ENCODE measurements around the gene TMEM80. TPM values are rescaled to one million over a fixed set of nuclear protein-coding genes. Genes with fewer than 3 reads are reported as not detected.

The TMEM80 gene
- total RNA-seq, 1 experiment from 2014 or later, result 29.9 TPM

DNA sequence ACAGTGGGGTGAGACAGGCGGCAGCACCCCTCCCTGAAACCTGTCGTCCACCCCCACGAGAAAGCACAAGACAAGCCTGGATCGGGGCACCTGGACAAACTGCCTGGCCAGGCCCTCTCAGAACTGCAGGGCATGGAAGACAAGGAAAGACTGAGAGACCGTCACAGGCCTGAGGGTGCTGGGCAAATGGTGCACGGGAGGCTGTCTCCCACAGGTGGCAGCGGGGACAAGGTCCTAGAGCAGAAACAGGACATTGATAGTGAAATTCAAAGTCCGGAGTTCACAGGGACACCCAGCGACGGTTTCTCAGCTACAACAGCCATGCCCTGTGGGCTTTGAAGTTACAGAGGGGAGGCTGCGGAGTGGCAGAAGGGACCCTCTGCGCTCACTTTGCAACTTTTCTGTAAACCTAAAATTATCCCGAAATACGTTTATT, 37.9 kb upstream of the TMEM80 start:
- Mint-ChIP-seq H3K36me3 (ENCODE audit: insufficient read depth, unreplicated experiment) (peaks cover 52% of the 10 kb centered on the region), H3K27ac (ENCODE audit: unreplicated experiment) (no peak overlapping the region), H3K4me1 (ENCODE audit: low read depth, unreplicated experiment) (peaks cover 13% of the 10 kb centered on the region), H3K9me3 (ENCODE audit: low read depth, unreplicated experiment) (no peaks in the 10 kb centered on the region), H3K4me3 (ENCODE audit: low read depth, unreplicated experiment) (no peak overlapping the region), H3K27me3 (ENCODE audit: unreplicated experiment) (no peaks in the 10 kb centered on the region)
- TF ChIP-seq, protein P1, sequence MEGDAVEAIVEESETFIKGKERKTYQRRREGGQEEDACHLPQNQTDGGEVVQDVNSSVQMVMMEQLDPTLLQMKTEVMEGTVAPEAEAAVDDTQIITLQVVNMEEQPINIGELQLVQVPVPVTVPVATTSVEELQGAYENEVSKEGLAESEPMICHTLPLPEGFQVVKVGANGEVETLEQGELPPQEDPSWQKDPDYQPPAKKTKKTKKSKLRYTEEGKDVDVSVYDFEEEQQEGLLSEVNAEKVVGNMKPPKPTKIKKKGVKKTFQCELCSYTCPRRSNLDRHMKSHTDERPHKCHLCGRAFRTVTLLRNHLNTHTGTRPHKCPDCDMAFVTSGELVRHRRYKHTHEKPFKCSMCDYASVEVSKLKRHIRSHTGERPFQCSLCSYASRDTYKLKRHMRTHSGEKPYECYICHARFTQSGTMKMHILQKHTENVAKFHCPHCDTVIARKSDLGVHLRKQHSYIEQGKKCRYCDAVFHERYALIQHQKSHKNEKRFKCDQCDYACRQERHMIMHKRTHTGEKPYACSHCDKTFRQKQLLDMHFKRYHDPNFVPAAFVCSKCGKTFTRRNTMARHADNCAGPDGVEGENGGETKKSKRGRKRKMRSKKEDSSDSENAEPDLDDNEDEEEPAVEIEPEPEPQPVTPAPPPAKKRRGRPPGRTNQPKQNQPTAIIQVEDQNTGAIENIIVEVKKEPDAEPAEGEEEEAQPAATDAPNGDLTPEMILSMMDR (IDR thresholded peaks at IDR 0.05; ENCODE audit: unreplicated experiment), result no peak
- no peak for DNase-seq
- CTCF ChIA-PET, result no interaction called here
- no TSS peak for BruUV-seq (replicated peaks)
- intact Hi-C loops (cut with micrococcal nuclease; ENCODE audit: unreplicated experiment), result no loop called here

DNA sequence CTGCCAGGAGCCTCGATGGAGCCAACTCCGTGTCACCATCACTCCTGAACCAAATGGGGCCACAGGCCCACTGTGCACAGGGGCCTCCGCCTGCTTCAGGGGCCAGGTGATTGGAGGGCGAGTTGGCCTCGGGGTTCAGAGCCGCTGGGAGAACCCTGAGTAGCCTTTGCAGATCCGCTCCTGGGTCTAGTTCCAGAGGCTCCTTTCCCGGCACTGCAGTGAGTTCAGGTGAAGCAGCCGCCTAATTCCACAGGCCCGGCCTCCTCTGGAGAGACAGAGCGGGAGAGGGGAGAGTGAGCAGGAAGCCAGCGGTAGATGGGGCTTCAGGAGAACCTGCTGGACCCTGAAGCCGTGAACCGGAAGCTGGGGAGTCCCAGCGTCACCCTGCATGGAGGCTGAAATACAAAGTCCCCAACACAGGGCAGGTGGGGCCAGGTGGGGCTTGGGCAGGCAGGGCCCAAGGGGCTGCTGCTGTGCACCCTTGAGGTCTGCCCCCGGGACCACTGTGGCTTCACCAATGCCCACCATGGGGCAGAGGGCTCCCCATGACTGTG, 36.0 kb upstream of the TMEM80 start:
- CTCF ChIA-PET, result no interaction called here
- peaks cover 11% of the 10 kb centered on the region for H3K4me1 Mint-ChIP-seq (ENCODE audit: low read depth, unreplicated experiment)
- no peak overlapping the region for H3K4me3 Mint-ChIP-seq (ENCODE audit: low read depth, unreplicated experiment)
- intact Hi-C loops (cut with micrococcal nuclease; ENCODE audit: unreplicated experiment), result no loop called here
- H3K27me3 Mint-ChIP-seq (ENCODE audit: unreplicated experiment), result no peaks in the 10 kb centered on the region
- DNase-seq, result no peak
- H3K36me3 Mint-ChIP-seq (ENCODE audit: insufficient read depth, unreplicated experiment), result peaks cover 40% of the 10 kb centered on the region
- TF ChIP-seq, protein P1 (IDR thresholded peaks at IDR 0.05; ENCODE audit: unreplicated experiment), result no peak
- no peak overlapping the region for H3K27ac Mint-ChIP-seq (ENCODE audit: unreplicated experiment)
- no peaks in the 10 kb centered on the region for H3K9me3 Mint-ChIP-seq (ENCODE audit: low read depth, unreplicated experiment)
- no TSS peak for BruUV-seq (replicated peaks)

DNA sequence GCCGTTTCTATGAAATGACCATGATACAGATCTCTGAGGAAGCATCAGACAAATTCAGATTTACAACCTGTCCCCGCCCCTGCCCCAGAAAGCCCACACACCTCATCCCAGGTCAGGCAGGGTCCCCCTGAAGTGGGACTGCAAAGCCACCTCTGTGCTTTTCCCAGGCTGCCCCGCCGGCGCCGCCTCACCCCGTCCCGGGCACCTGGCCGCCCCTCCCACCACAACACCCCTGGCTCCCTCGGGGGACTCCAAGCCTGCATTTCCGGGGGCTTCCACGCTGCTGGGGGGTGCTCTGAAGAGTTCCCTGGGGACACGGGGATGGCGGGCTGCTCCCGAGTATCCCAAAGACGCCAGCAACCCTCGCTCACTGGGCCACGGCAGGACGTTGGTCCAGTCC, 35.3 kb upstream of the TMEM80 start:
- Mint-ChIP-seq H3K36me3 (ENCODE audit: insufficient read depth, unreplicated experiment) (peaks cover 35% of the 10 kb centered on the region), H3K4me1 (ENCODE audit: low read depth, unreplicated experiment) (peaks cover 4% of the 10 kb centered on the region), H3K27me3 (ENCODE audit: unreplicated experiment) (no peaks in the 10 kb centered on the region), H3K4me3 (ENCODE audit: low read depth, unreplicated experiment) (no peak overlapping the region), H3K27ac (ENCODE audit: unreplicated experiment) (no peak overlapping the region), H3K9me3 (ENCODE audit: low read depth, unreplicated experiment) (no peaks in the 10 kb centered on the region)
- CTCF ChIA-PET, result no interaction called here
- BruUV-seq (replicated peaks), result no TSS peak
- TF ChIP-seq, protein P1 (IDR thresholded peaks at IDR 0.05; ENCODE audit: unreplicated experiment), result no peak
- intact Hi-C loops (cut with micrococcal nuclease; ENCODE audit: unreplicated experiment), result no loop called here
- no peak for DNase-seq

- CTCF ChIA-PET, result no interaction called here
- intact Hi-C loops (cut with micrococcal nuclease; ENCODE audit: unreplicated experiment), result no loop called here
- no TSS peak for BruUV-seq (replicated peaks)
- no peak overlapping the region for H3K27ac Mint-ChIP-seq (ENCODE audit: unreplicated experiment)
- no peaks in the 10 kb centered on the region for H3K27me3 Mint-ChIP-seq (ENCODE audit: unreplicated experiment)
- TF ChIP-seq, protein P1 (IDR thresholded peaks at IDR 0.05; ENCODE audit: unreplicated experiment), result no peak
- no peak for DNase-seq
- no peaks in the 10 kb centered on the region for H3K4me1 Mint-ChIP-seq (ENCODE audit: low read depth, unreplicated experiment)
- H3K4me3 Mint-ChIP-seq (ENCODE audit: low read depth, unreplicated experiment), result no peak overlapping the region
- H3K36me3 Mint-ChIP-seq (ENCODE audit: insufficient read depth, unreplicated experiment), result peaks cover 32% of the 10 kb centered on the region
- H3K9me3 Mint-ChIP-seq (ENCODE audit: low read depth, unreplicated experiment), result no peaks in the 10 kb centered on the region
Measured at GRCh38 chr11:660681-661444, 34.8 kb upstream of the TMEM80 start.
